Tibial nerve (tissue), 4 donors: Measurements from ENCODE around the gene ANKRD62. TPM values are rescaled to one million over a fixed set of nuclear protein-coding genes. Genes with fewer than 3 reads are reported as not detected.

Experiments
- DNase-seq, 2 donors: peaks; one replicate each; pipeline ENCODE4 v3.0.0-alpha.2; 2019; ENCODE audit warnings: low spot score in 2 of 2
- H3K27ac ChIP-seq, 4 donors: fragments of 200-600 bp; sonication (generic) in 3 of 4; one replicate each; pipeline ENCODE4 v1.5.1; 2017 to 2019; ENCODE audit warnings: mild to moderate bottlenecking in 1 of 4
- H3K27me3 ChIP-seq, 2 donors: fragments of 200-600 bp; sonication (generic) in 1 of 2; one replicate each; pipeline versions ENCODE4 v1.5.1 to v1.6.0; 2017 to 2019
- H3K36me3 ChIP-seq, 3 donors: fragments of 200-600 bp; sonication (generic); one replicate each; pipeline ENCODE4 v1.5.1; 2018 to 2019
- H3K4me1 ChIP-seq, 4 donors: fragments of 200-600 bp; sonication (generic) in 3 of 4; one replicate each; pipeline ENCODE4 v1.5.1; 2017 to 2019
- H3K4me3 ChIP-seq, 4 donors: fragments of 200-600 bp; sonication (generic) in 3 of 4; one replicate each; pipeline ENCODE4 v1.5.1; 2017 to 2019; ENCODE audit warnings: mild to moderate bottlenecking in 1 of 4, moderate library complexity in 1 of 4
- H3K9me3 ChIP-seq, 4 donors: fragments of 200-600 bp; sonication (generic) in 3 of 4; one replicate each; pipeline ENCODE4 v1.5.1; 2017 to 2019
- EP300 ChIP-seq, 2 donors: sonication (generic); formaldehyde crosslinking; IDR thresholded peaks; one replicate each; pipeline ENCODE4 v1.6.1; 2017; ENCODE audit warnings: antibody characterized with exemption in 2 of 2, mild to moderate bottlenecking in 1 of 2
- POLR2A ChIP-seq, 2 donors: fragments of 450-650 bp; IDR thresholded peaks; one replicate each; pipeline ENCODE4 v1.6.1; 2017; ENCODE audit warnings: antibody characterized with exemption in 2 of 2, mild to moderate bottlenecking in 2 of 2, moderate library complexity in 2 of 2
- WGBS, 2 donors: methylation state at CpG; one replicate each; pipeline ENCODE4 v1.1.5; 2018; 5-methylcytosine and 5-hydroxymethylcytosine counted together
- small RNA-seq: library from RNA; depleted of rRNA; stranded (forward); fragments of <200 nt; gene quantifications from one replicate; pipeline ENCODE3, GENCODE V24; 2016
- total RNA-seq, 4 donors: library from RNA; depleted of rRNA; stranded (reverse); fragments of >200 nt; gene quantifications; one replicate each; pipeline ENCODE4 v1.1.0, GENCODE V29; 2016
- TF ChIP-seq, protein P1 (sequence below), 5 experiments: fragments of 200-600 bp in 3 of 5; fragments of 450-650 bp in 2 of 5; sonication (generic) in 3 of 5; IDR thresholded peaks; one replicate each; pipeline ENCODE4 v1.5.1; 2016 to 2019; ENCODE audit warnings: antibody characterized with exemption in 5 of 5, mild to moderate bottlenecking in 3 of 5, moderate library complexity in 2 of 5

The ANKRD62 gene
- total RNA-seq, 4 donors from 2014 or later: not detected

GRCh38 chr18:12155996-12156395 lies 62.4 kb downstream of the ANKRD62 start:
- TF ChIP-seq POLR2A (IDR thresholded peaks at IDR 0.05): no peak
- TF ChIP-seq EP300 (IDR thresholded peaks at IDR 0.05): no peak
- TF ChIP-seq, protein P1, sequence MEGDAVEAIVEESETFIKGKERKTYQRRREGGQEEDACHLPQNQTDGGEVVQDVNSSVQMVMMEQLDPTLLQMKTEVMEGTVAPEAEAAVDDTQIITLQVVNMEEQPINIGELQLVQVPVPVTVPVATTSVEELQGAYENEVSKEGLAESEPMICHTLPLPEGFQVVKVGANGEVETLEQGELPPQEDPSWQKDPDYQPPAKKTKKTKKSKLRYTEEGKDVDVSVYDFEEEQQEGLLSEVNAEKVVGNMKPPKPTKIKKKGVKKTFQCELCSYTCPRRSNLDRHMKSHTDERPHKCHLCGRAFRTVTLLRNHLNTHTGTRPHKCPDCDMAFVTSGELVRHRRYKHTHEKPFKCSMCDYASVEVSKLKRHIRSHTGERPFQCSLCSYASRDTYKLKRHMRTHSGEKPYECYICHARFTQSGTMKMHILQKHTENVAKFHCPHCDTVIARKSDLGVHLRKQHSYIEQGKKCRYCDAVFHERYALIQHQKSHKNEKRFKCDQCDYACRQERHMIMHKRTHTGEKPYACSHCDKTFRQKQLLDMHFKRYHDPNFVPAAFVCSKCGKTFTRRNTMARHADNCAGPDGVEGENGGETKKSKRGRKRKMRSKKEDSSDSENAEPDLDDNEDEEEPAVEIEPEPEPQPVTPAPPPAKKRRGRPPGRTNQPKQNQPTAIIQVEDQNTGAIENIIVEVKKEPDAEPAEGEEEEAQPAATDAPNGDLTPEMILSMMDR (IDR thresholded peaks at IDR 0.05): no peak
- 72 to 78% methylated on average over 3 of the region's 3 CpGs for WGBS, 2 donors
- no peak overlapping the region for H3K27ac ChIP-seq
- DNase-seq: no peak
- no peaks in the 10 kb centered on the region for H3K27me3 ChIP-seq
- no peaks in the 10 kb centered on the region for H3K4me1 ChIP-seq
- no peak overlapping the region for H3K4me3 ChIP-seq
- no peaks in the 10 kb centered on the region for H3K9me3 ChIP-seq
- H3K36me3 ChIP-seq: no peaks in the 10 kb centered on the region

GRCh38 chr18:12159446-12159845 lies 65.8 kb downstream of the ANKRD62 start:
- no peak for DNase-seq
- 13 to 37% methylated on average over 1 of the region's 1 CpG for WGBS, 2 donors
- no peak overlapping the region for H3K4me3 ChIP-seq
- no peak for TF ChIP-seq EP300 (IDR thresholded peaks at IDR 0.05)
- TF ChIP-seq, protein P1 (IDR thresholded peaks at IDR 0.05): no peak
- TF ChIP-seq POLR2A (IDR thresholded peaks at IDR 0.05): no peak
- H3K9me3 ChIP-seq: peaks cover 0 to 1% (median 0%) of the 10 kb centered on the region in 4 donors
- H3K36me3 ChIP-seq: no peaks in the 10 kb centered on the region
- H3K27me3 ChIP-seq: no peaks in the 10 kb centered on the region
- no peak overlapping the region for H3K27ac ChIP-seq
- H3K4me1 ChIP-seq: no peaks in the 10 kb centered on the region

DNA sequence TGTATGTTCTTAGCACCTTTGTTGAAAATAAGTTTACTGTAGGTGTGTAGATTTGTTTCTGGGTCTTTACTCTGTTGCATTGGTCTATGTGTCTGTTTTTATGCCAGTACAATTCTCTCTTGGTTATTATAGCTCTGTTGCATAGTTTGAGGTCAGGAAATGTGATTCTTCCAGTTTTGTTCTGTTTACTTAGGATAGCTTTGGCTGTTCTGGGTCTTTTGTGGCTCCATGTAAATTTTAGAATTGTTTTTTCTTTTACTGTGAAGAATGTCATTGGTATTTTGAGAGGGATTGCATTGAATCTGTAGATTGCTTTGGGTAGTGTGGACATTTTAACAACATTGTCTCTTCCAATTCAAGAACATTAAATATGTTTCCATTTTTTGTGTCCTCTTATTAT lies 69.1 kb downstream of the ANKRD62 start:
- DNase-seq: no peak
- Histone ChIP-seq H3K4me1 (no peaks in the 10 kb centered on the region), H3K27me3 (no peaks in the 10 kb centered on the region), H3K9me3 (peaks cover 0 to 24% (median 0%) of the 10 kb centered on the region in 4 donors), H3K27ac (no peak overlapping the region), H3K4me3 (no peak overlapping the region), H3K36me3 (no peaks in the 10 kb centered on the region)
- TF ChIP-seq EP300 (IDR thresholded peaks at IDR 0.05): no peak
- no peak for TF ChIP-seq POLR2A (IDR thresholded peaks at IDR 0.05)
- TF ChIP-seq, protein P1 (IDR thresholded peaks at IDR 0.05): no peak

GRCh38 chr18:12165038-12165768 lies 71.6 kb downstream of the ANKRD62 start:
- peaks cover 0 to 33% (median 0%) of the 10 kb centered on the region in 4 donors for H3K9me3 ChIP-seq
- no peaks in the 10 kb centered on the region for H3K27me3 ChIP-seq
- 88 to 96% methylated on average over 2 of the region's 2 CpGs for WGBS, 2 donors
- no peaks in the 10 kb centered on the region for H3K36me3 ChIP-seq
- DNase-seq: no peak
- H3K4me1 ChIP-seq: no peaks in the 10 kb centered on the region
- no peak overlapping the region for H3K4me3 ChIP-seq
- H3K27ac ChIP-seq: no peak overlapping the region
- no peak for TF ChIP-seq EP300 (IDR thresholded peaks at IDR 0.05)
- TF ChIP-seq, protein P1 (IDR thresholded peaks at IDR 0.05): no peak
- TF ChIP-seq POLR2A (IDR thresholded peaks at IDR 0.05): no peak

Small RNA genes lying within 50 kb of the gene (small RNA-seq; reads per million reads assigned to genes)
- gene RNU6-324P: not detected

Other genes with a start within 250 kb of the ANKRD62 start
- gene CHMP1B, start 242.4 kb upstream of the ANKRD62 start, total RNA-seq: 10 to 100 TPM; 31.2 to 49.8 (median 38.1) TPM
- 10 to 100 TPM; 13.3 to 33.2 (median 27.7) TPM for gene MPPE1, start 185.5 kb upstream of the ANKRD62 start, total RNA-seq
- 10 to 100 TPM; 12.7 to 62.4 (median 36.2) TPM for gene IMPA2, start 112.3 kb upstream of the ANKRD62 start, total RNA-seq
- 100 to 1,000 TPM in 1 of 4 donors, 10 to 100 TPM in 3; 18.8 to 135 (median 61.6) TPM for gene CIDEA, start 160.5 kb downstream of the ANKRD62 start, total RNA-seq
- 100 to 1,000 TPM; 245 to 506 (median 331) TPM for gene TUBB6, start 214.4 kb downstream of the ANKRD62 start, total RNA-seq